K562 (cell line): ENCODE data around the gene ZNF655. TPM values are rescaled to one million over a fixed set of nuclear protein-coding genes. Genes with fewer than 3 reads are reported as not detected.

Experiments used
- HMGN3 ChIP-seq: IDR thresholded peaks from 2 replicates; pipeline ENCODE4 v1.6.1; 2011; ENCODE audit warnings: borderline replicate concordance, low read depth, mild to moderate bottlenecking, mixed read lengths, low read length; ENCODE audit not compliant: insufficient read length; ENCODE audit errors: extremely low read depth
- NFIX ChIP-seq: fragments of 250-450 bp; sonication (Bioruptor Pico); IDR thresholded peaks from 2 replicates; pipeline ENCODE4 v1.4.0; 2020; ENCODE audit warnings: low read depth, mild to moderate bottlenecking, moderate library complexity
- polyA plus RNA-seq, 8 experiments: library from polyadenylated mRNA; depleted of rRNA in 4 of 8; stranded (reverse) in 5 of 8; unstranded in 3 of 8; fragments of >200 nt; fragmentation: Nextera tagmentation in 2 of 8; fragmentation: Illumina TruSeq in 1 of 8; extraction: Ambion mirVana in 2 of 8; extraction: Trizol in 1 of 8; gene quantifications; 2 replicates each; pipeline versions ENCODE4 v1.2.1 to v1.2.3, GENCODE V29; 2011 to 2014; ENCODE audit warnings: inconsistent platforms in 1 of 8, missing spikeins in 1 of 8
- total RNA-seq, 7 experiments: library from RNA; depleted of rRNA in 6 of 7; stranded (reverse); fragments of >200 nt in 6 of 7; fragmentation: Illumina TruSeq in 2 of 7; extraction: Trizol in 2 of 7; gene quantifications; 2 replicates each; pipeline versions ENCODE4 v1.2.1 to v1.2.3, GENCODE V29; 2011 to 2021; ENCODE audit warnings: low replicate concordance in 1 of 7
- TF ChIP-seq, protein P1 (sequence below): fragments of 450-650 bp; IDR thresholded peaks from 2 replicates; pipeline ENCODE4 v1.7.0; 2016; ENCODE audit warnings: borderline replicate concordance
- TF ChIP-seq, protein P2 (sequence below): sonication (generic); formaldehyde crosslinking; IDR thresholded peaks from 2 replicates; pipeline ENCODE4 v1.8.1; 2023; ENCODE audit warnings: mild to moderate bottlenecking, missing genetic modification reagents

Gene ZNF655
- total and polyA plus RNA-seq, 9 of the 15 experiments (the other 6 are each of a cell fraction or from before 2014, with no cell fraction given): 25.7 to 130 (median 95.2) TPM

DNA sequence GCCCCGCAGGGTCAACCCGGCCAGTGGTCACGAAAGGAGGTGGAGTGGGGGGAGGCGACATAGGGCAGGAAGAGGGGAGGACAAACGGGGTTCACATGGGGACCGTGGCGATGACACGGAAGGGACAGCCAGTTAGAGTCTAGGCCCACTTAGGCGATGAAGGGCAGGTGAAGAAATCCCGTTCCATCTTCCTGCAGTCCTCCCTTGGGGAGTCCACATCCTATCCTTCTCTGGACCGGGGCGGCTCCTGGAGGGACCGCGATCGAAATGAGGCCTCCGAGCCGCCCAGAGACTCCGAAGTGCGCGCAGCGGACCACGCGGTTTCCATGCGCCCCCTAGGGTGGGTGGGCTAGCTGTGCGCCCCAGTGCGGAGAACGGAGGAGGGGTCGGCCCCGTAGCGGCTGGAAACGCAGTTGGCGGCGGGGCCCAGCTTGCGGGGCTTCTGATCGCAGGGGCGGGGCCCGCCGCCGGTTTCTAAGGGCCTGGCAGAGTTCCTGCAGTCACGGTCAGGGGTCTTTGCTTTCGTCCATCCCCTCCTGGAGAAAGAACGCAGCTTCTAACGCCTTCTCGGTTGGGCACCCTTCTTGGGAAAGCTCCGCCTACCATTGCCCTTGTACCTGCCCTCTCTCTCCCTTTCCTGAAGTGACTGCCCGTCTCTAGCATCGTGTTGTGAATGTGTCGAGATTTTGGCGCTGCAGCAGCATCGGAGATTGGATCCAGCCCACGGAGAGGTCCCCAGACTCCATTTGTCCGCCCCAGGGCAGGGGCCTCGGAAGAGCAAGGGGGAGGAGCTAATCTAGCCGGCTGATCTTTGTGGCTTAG, 21.7 kb downstream of the ZNF655 start (continued):
- TF ChIP-seq, protein P1, sequence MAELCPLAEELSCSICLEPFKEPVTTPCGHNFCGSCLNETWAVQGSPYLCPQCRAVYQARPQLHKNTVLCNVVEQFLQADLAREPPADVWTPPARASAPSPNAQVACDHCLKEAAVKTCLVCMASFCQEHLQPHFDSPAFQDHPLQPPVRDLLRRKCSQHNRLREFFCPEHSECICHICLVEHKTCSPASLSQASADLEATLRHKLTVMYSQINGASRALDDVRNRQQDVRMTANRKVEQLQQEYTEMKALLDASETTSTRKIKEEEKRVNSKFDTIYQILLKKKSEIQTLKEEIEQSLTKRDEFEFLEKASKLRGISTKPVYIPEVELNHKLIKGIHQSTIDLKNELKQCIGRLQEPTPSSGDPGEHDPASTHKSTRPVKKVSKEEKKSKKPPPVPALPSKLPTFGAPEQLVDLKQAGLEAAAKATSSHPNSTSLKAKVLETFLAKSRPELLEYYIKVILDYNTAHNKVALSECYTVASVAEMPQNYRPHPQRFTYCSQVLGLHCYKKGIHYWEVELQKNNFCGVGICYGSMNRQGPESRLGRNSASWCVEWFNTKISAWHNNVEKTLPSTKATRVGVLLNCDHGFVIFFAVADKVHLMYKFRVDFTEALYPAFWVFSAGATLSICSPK: no peak
- TF ChIP-seq HMGN3 (peak; percentile 19), NFIX (CRISPR knock-in tag) (no peak)
- TF ChIP-seq, protein P2, sequence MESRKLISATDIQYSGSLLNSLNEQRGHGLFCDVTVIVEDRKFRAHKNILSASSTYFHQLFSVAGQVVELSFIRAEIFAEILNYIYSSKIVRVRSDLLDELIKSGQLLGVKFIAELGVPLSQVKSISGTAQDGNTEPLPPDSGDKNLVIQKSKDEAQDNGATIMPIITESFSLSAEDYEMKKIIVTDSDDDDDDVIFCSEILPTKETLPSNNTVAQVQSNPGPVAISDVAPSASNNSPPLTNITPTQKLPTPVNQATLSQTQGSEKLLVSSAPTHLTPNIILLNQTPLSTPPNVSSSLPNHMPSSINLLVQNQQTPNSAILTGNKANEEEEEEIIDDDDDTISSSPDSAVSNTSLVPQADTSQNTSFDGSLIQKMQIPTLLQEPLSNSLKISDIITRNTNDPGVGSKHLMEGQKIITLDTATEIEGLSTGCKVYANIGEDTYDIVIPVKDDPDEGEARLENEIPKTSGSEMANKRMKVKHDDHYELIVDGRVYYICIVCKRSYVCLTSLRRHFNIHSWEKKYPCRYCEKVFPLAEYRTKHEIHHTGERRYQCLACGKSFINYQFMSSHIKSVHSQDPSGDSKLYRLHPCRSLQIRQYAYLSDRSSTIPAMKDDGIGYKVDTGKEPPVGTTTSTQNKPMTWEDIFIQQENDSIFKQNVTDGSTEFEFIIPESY (CRISPR knock-in tag): peak; percentile 99
